Type B pancreatic cell (in vitro differentiated cells): Measurements from ENCODE around the gene PPIA. TPM values are rescaled to one million over a fixed set of nuclear protein-coding genes. Genes with fewer than 3 reads are reported as not detected.
A peak's percentile ranks its signal among the peaks of the same experiment; 100 is the strongest.
"Not testable (repeated sequence)": the region's sequence is repeated elsewhere in the genome, so short reads cannot be mapped to it uniquely, and the experiment has no call there.

Experiments used
- DNase-seq: peaks from one replicate; pipeline ENCODE4 v3.0.0; 2021; ENCODE audit warnings: mixed read lengths; ENCODE audit not compliant: unreplicated experiment; ENCODE audit errors: extremely low spot score
- H3K27ac Mint-ChIP-seq: 2 replicates; pipeline ENCODE4 v1.8.0; 2021; ENCODE audit warnings: mild to moderate bottlenecking, mixed read lengths
- H3K27me3 Mint-ChIP-seq: 2 replicates; pipeline ENCODE4 v1.8.0; 2021; ENCODE audit warnings: mixed read lengths
- H3K36me3 Mint-ChIP-seq: 2 replicates; pipeline ENCODE4 v1.8.0; 2021; ENCODE audit warnings: mixed read lengths
- H3K4me1 Mint-ChIP-seq: one replicate; pipeline ENCODE4 v1.8.0; 2021; ENCODE audit warnings: mixed read lengths; ENCODE audit not compliant: unreplicated experiment
- H3K4me3 Mint-ChIP-seq: 2 replicates; pipeline ENCODE4 v1.8.0; 2021; ENCODE audit warnings: mild to moderate bottlenecking, mixed read lengths
- H3K9me3 Mint-ChIP-seq: 2 replicates; pipeline ENCODE4 v1.8.0; 2021; ENCODE audit warnings: mixed read lengths
- CTCF ChIP-seq: fragments of 200-600 bp; sonication (generic); conservative IDR thresholded peaks from 2 replicates; pipeline ENCODE4 v1.5.0; 2021; ENCODE audit warnings: antibody characterized with exemption, mild to moderate bottlenecking
- total RNA-seq: library from RNA; stranded (reverse); gene quantifications from 2 replicates; pipeline ENCODE4 v1.2.1, GENCODE V29; 2021; ENCODE audit warnings: low replicate concordance

PPIA gene
- total RNA-seq, 1 donor from 2014 or later = 1,469 TPM

DNA sequence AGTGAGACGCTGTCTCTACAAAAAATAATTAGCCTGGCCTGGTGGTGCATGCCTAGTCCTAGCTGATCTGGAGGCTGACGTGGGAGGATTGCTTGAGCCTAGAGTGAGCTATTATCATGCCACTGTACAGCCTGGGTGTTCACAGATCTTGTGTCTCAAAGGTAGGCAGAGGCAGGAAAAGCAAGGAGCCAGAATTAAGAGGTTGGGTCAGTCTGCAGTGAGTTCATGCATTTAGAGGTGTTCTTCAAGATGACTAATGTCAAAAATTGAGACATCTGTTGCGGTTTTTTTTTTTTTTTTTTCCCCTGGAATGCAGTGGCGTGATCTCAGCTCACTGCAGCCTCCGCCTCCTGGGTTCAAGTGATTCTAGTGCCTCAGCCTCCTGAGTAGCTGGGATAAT lies 5.4 kb downstream of the PPIA start:
- Mint-ChIP-seq H3K27me3 (no peaks in the 10 kb centered on the region), H3K36me3 (peaks cover 42% of the 10 kb centered on the region), H3K4me3 (no peak overlapping the region), H3K9me3 (no peaks in the 10 kb centered on the region), H3K27ac (peak overlapping the region; percentile 59), H3K4me1 (peaks cover 18% of the 10 kb centered on the region)
- DNase-seq = no peak
- TF ChIP-seq CTCF = no peak

- Mint-ChIP-seq H3K4me3 (no peak overlapping the region), H3K27ac (no peak overlapping the region), H3K4me1 (peaks cover 16% of the 10 kb centered on the region), H3K9me3 (no peaks in the 10 kb centered on the region), H3K27me3 (no peaks in the 10 kb centered on the region), H3K36me3 (peaks cover 38% of the 10 kb centered on the region)
- no peak for TF ChIP-seq CTCF
- DNase-seq = no peak
Observed at GRCh38 chr7:44802418-44803025, 6.0 kb downstream of the PPIA start.

GRCh38 chr7:44803828-44804519 lies 7.5 kb downstream of the PPIA start:
- not testable (repeated sequence) for H3K9me3 Mint-ChIP-seq, DNase-seq, H3K4me3 Mint-ChIP-seq, H3K27ac Mint-ChIP-seq, H3K4me1 Mint-ChIP-seq, H3K27me3 Mint-ChIP-seq
- peaks cover 27% of the 10 kb centered on the region for H3K36me3 Mint-ChIP-seq

DNA sequence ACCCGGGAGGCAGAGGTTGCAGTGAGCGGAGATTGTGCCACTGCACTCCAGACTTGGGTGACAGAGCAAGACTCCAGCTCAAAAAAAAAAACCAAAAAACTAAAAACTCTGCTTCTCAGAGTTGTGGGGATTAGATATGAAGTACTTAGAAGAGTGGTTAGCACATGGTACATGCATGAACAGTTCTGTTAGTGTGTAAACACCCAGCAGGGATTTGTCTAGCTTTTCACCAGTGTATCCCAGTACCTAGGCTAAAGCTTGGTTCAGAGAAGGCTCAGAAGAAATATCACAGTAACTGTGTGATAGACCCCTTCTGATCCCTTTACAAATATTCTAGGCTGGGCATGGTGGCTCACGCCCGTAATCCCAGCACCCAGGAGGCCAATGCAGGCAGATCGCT lies 9.5 kb downstream of the PPIA start:
- DNase-seq = no peak
- Mint-ChIP-seq H3K27me3 (no peaks in the 10 kb centered on the region), H3K27ac (no peak overlapping the region), H3K9me3 (no peaks in the 10 kb centered on the region), H3K4me1 (no peaks in the 10 kb centered on the region), H3K4me3 (no peak overlapping the region), H3K36me3 (peaks cover 15% of the 10 kb centered on the region)
- no peak for TF ChIP-seq CTCF

GRCh38 chr7:44808914-44809393 lies 12.5 kb downstream of the PPIA start:
- H3K4me3 Mint-ChIP-seq = no peak overlapping the region
- H3K27ac Mint-ChIP-seq = no peak overlapping the region
- no peaks in the 10 kb centered on the region for H3K4me1 Mint-ChIP-seq
- no peaks in the 10 kb centered on the region for H3K27me3 Mint-ChIP-seq
- H3K9me3 Mint-ChIP-seq = no peaks in the 10 kb centered on the region
- no peak for DNase-seq
- no peaks in the 10 kb centered on the region for H3K36me3 Mint-ChIP-seq
- TF ChIP-seq CTCF = no peak

DNA sequence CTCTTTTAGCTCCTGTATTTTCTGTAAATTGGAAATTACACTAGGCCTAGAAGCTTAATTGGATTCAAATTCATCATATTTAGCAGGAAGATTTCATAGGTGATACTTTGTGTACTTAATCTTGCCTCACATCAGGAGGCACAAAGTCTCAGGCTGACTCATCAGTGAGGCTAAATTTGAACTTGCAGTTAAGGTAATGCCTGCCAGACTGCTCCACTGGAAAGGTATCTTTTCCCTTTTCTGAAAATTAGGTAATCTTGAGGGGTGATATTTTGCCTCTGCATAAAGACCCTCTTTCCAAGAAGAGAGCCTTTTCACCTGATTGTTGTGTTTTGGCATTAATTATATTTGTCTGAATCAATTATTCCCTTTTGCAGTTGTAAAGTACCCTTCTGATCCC lies 14.6 kb downstream of the PPIA start:
- Mint-ChIP-seq H3K4me3 (no peak overlapping the region), H3K9me3 (no peaks in the 10 kb centered on the region), H3K27ac (no peak overlapping the region), H3K36me3 (no peaks in the 10 kb centered on the region), H3K4me1 (no peaks in the 10 kb centered on the region), H3K27me3 (no peaks in the 10 kb centered on the region)
- DNase-seq = no peak
- no peak for TF ChIP-seq CTCF
